ENCODE measurements around the gene CBX7. TPM values are rescaled to one million over a fixed set of nuclear protein-coding genes. Genes with fewer than 3 reads are reported as not detected.
A peak's percentile ranks its signal among the peaks of the same experiment; 100 is the strongest.

The CBX7 gene
- total and polyA plus RNA-seq, 2 experiments from 2014 or later: 2.6 to 11.5 TPM

GRCh38 chr22:39177456-39177775 lies 24.9 kb upstream of the CBX7 start:
- H3K27ac Mint-ChIP-seq: peak overlapping the region; percentile 75; the same call in 1 of the 2 replicates
- H3K4me1 Mint-ChIP-seq: peaks cover 71% of the 10 kb centered on the region
- H3F3A ChIP-seq (replicated peaks; ENCODE audit: low read depth): peaks cover 17% of the 10 kb centered on the region
- H3K79me2 ChIP-seq (replicated peaks; ENCODE audit: insufficient read depth): no peaks in the 10 kb centered on the region
- no peaks in the 10 kb centered on the region for H3K36me3 ChIP-seq (ENCODE audit: insufficient read depth)
- H3K27me3 ChIP-seq (ENCODE audit: insufficient read depth): no peaks in the 10 kb centered on the region
- no peak overlapping the region for H3K4me2 ChIP-seq
- H3K27ac ChIP-seq (ENCODE audit: low read depth): peak overlapping the region; percentile 99; the same call in 1 of the 2 replicates
- H3K4me1 ChIP-seq (ENCODE audit: insufficient read depth): peaks cover 45% of the 10 kb centered on the region
- peaks cover 5% of the 10 kb centered on the region; the same call in 2 of the 3 replicates for H3K9me3 Mint-ChIP-seq
- no peak overlapping the region for H3K4me3 Mint-ChIP-seq
- H3K9me2 ChIP-seq (ENCODE audit: insufficient read depth): no peaks in the 10 kb centered on the region
- peaks cover 2% of the 10 kb centered on the region; the same call in 1 of the 3 replicates for H3K36me3 Mint-ChIP-seq (ENCODE audit: low read depth)
- ATAC-seq (no peak), DNase-seq (ENCODE audit: low spot score) (no peak)
- no peaks in the 10 kb centered on the region for H4K20me1 ChIP-seq (replicated peaks; ENCODE audit: insufficient read depth)
- peaks cover 24% of the 10 kb centered on the region for H3K27me3 Mint-ChIP-seq (ENCODE audit: insufficient read depth, low read depth, poor library complexity)
- TF ChIP-seq ZNF462 (CRISPR knock-in tag; IDR thresholded peaks at IDR 0.05): no peak
- TF ChIP-seq JUNB (IDR thresholded peaks at IDR 0.05; ENCODE audit: unreplicated experiment): no peak
- no peak for TF ChIP-seq EZH2 (IDR thresholded peaks at IDR 0.05; ENCODE audit: low read depth, unreplicated experiment)
- no peak for TF ChIP-seq ZNF331 (CRISPR knock-in tag; IDR thresholded peaks at IDR 0.05; ENCODE audit: low read depth)
- no peak for TF ChIP-seq CTCF (conservative IDR thresholded peaks at IDR 0.05; ENCODE audit: low read depth in 2 of 2)
- no peak for TF ChIP-seq STAT1 (IDR thresholded peaks at IDR 0.05; ENCODE audit: unreplicated experiment)
- TF ChIP-seq REST (IDR thresholded peaks at IDR 0.05; ENCODE audit: unreplicated experiment): no peak
- TF ChIP-seq ETS1 (IDR thresholded peaks at IDR 0.05): no peak
- no peak for TF ChIP-seq NANOG (IDR thresholded peaks at IDR 0.05; ENCODE audit: borderline replicate concordance)
- TF ChIP-seq ZNF114 (CRISPR knock-in tag; IDR thresholded peaks at IDR 0.05): no peak
- no peak for TF ChIP-seq CREB1 (CRISPR knock-in tag; IDR thresholded peaks at IDR 0.05; ENCODE audit: low read depth)
- TF ChIP-seq EZH2phosphoT487 (IDR thresholded peaks at IDR 0.05; ENCODE audit: unreplicated experiment): no peak
- no peak for TF ChIP-seq POLR2AphosphoS5 (IDR thresholded peaks at IDR 0.05; ENCODE audit: low read depth)
- H2AFZ ChIP-seq: no peak overlapping the region
- H3K4me3 ChIP-seq: no peak overlapping the region

All from GM23338 (cell line).